GM12875 (cell line): ENCODE measurements around the gene ZFYVE19.

Experiments used
- H3K4me3 ChIP-seq: one replicate; pipeline ENCODE4 v1.5.1; 2011; ENCODE audit warnings: low read depth, low read length, control low read depth
- CTCF ChIP-seq: IDR thresholded peaks from 2 replicates; pipeline ENCODE4 v1.5.1; 2011; ENCODE audit warnings: low read depth, mild to moderate bottlenecking, control low read depth, inconsistent platforms, low read length, moderate library complexity, borderline replicate concordance; ENCODE audit not compliant: insufficient read depth

Gene ZFYVE19

GRCh38 chr15:40819048-40819447 is 12.2 kb downstream of the ZFYVE19 start:
- no peak for TF ChIP-seq CTCF
- H3K4me3 ChIP-seq, result no peak overlapping the region

DNA sequence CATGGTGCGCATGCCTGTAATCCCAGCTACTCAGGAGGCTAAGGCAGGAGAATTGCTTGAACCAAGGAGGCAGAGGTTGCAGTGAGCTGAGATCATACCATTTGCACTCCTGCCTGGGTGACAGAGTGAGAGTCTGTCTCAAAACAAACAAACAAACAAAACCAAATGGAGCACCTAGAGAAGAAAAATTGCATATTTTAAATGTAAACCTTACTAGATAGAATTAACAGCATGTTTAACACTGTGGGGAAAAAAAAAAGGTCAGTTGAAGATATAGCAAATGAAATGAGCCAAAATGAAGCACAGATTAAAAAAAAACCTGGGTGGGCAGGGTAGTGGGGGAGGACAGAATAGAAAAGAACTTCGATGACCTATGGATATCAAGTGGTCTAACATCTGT is 14.3 kb downstream of the ZFYVE19 start:
- no peak for TF ChIP-seq CTCF
- no peak overlapping the region for H3K4me3 ChIP-seq

- TF ChIP-seq CTCF, result no peak
- no peak overlapping the region for H3K4me3 ChIP-seq
Measured at GRCh38 chr15:40823572-40824343, 16.9 kb downstream of the ZFYVE19 start.

GRCh38 chr15:40825661-40826422 is 19.0 kb downstream of the ZFYVE19 start:
- no peak for TF ChIP-seq CTCF
- no peak overlapping the region for H3K4me3 ChIP-seq

GRCh38 chr15:40826423-40827075 is 19.7 kb downstream of the ZFYVE19 start:
- no peak for TF ChIP-seq CTCF
- no peak overlapping the region for H3K4me3 ChIP-seq

- no peak within 1 kb of the TSS for H3K4me3 ChIP-seq
- no peak for TF ChIP-seq CTCF
Measured at GRCh38 chr15:40828447-40829036, 21.7 kb downstream of the ZFYVE19 start, which contains the start of gene PPP1R14D. PPP1R14D (minus strand) TSS chr15:40828708; CDS start chr15:40828641, 67 bp downstream.
